ENCODE data around the gene PDZD2. TPM values are rescaled to one million over a fixed set of nuclear protein-coding genes. Genes with fewer than 3 reads are reported as not detected.

Gene PDZD2
- total and polyA plus RNA-seq, 8 donors, result under 0.01 to 61.3 (median 5.8) TPM

DNA sequence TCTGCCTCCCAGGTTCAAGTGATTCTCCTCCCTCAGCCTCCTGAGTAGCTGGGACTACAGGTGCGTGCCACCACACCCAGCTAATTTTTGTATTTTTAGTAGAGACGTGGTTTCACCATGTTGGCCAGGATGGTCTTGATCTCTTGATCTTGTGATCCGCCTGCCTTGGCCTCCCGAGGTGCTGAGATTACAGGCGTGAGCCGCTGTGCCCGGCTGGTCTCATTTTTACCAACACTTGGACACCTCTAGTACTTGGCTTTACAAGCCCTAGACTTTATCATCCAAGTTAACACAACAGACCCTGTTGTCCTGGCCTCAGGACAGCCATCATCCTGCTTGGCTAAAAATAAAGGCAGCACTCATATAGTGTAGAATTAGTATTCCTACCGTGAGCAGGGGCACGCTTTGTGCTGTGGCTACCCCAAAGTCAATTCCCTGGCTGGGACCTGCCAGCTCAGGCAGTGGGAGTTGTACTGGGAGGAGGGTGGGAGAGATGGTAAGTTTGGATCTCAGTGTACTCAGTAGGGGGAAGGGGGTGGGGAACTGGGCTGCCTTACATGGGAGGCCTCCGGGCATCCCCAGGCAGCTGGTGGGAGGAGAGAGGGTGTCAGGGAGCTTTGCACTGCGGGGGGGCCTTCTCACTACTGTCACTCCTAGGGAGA is 6.6 kb downstream of the PDZD2 start:
- Histone ChIP-seq H3K27me3 (peaks cover 0 to 4% (median 0%) of the 10 kb centered on the region in 3 donors), H3K4me3 (no peak overlapping the region), H3K27ac (no peak overlapping the region), H3K36me3 (no peaks in the 10 kb centered on the region), H3K9me3 (no peaks in the 10 kb centered on the region), H3K4me1 (no peaks in the 10 kb centered on the region)
- TF ChIP-seq POLR2AphosphoS5 (IDR thresholded peaks at IDR 0.05), result no peak
- TF ChIP-seq, protein P1, sequence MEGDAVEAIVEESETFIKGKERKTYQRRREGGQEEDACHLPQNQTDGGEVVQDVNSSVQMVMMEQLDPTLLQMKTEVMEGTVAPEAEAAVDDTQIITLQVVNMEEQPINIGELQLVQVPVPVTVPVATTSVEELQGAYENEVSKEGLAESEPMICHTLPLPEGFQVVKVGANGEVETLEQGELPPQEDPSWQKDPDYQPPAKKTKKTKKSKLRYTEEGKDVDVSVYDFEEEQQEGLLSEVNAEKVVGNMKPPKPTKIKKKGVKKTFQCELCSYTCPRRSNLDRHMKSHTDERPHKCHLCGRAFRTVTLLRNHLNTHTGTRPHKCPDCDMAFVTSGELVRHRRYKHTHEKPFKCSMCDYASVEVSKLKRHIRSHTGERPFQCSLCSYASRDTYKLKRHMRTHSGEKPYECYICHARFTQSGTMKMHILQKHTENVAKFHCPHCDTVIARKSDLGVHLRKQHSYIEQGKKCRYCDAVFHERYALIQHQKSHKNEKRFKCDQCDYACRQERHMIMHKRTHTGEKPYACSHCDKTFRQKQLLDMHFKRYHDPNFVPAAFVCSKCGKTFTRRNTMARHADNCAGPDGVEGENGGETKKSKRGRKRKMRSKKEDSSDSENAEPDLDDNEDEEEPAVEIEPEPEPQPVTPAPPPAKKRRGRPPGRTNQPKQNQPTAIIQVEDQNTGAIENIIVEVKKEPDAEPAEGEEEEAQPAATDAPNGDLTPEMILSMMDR (IDR thresholded peaks at IDR 0.05), result no peak
- TF ChIP-seq EP300 (IDR thresholded peaks at IDR 0.05), result no peak
- TF ChIP-seq POLR2A (IDR thresholded peaks at IDR 0.05), result no peak
- intact Hi-C loops (cut with DNase I; ENCODE audit: low total_unique reads), result no loop called here
- DNase-seq, result no peak
- 73 to 77% (median 75%) methylated on average over 11 of the region's 11 CpGs for WGBS, 5 donors

DNA sequence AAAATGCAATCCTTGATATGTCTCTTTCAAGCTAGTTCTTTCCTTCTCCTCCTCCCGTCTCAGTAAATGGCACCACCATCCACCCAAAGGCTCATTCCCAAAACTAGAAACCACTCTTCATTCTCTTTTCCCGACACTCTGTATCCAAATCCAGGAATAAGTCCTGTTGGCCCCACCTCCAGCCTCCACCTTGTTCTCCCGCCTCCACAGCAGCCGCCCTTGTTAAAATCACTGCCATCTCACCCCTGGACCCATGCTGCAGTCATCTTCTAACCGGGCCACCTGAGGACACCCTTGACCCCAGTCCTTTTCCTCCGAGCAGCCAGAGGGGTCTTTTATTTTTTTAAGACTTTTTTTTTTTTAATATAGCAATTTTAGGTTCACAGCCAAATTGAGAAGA is 9.4 kb downstream of the PDZD2 start:
- DNase-seq, result no peak
- intact Hi-C loops (cut with DNase I; ENCODE audit: low total_unique reads), result no loop called here
- WGBS, 5 donors, result 85 to 94% (median 92%) methylated on average over 6 of the region's 6 CpGs
- H3K9me3 ChIP-seq, result no peaks in the 10 kb centered on the region
- no peak for TF ChIP-seq POLR2A (IDR thresholded peaks at IDR 0.05)
- TF ChIP-seq, protein P1 (IDR thresholded peaks at IDR 0.05), result no peak
- no peak for TF ChIP-seq EP300 (IDR thresholded peaks at IDR 0.05)
- no peak for TF ChIP-seq POLR2AphosphoS5 (IDR thresholded peaks at IDR 0.05)
- no peaks in the 10 kb centered on the region for H3K27me3 ChIP-seq
- no peaks in the 10 kb centered on the region for H3K4me1 ChIP-seq
- H3K4me3 ChIP-seq, result no peak overlapping the region
- no peaks in the 10 kb centered on the region for H3K36me3 ChIP-seq
- H3K27ac ChIP-seq, result no peak overlapping the region

DNA sequence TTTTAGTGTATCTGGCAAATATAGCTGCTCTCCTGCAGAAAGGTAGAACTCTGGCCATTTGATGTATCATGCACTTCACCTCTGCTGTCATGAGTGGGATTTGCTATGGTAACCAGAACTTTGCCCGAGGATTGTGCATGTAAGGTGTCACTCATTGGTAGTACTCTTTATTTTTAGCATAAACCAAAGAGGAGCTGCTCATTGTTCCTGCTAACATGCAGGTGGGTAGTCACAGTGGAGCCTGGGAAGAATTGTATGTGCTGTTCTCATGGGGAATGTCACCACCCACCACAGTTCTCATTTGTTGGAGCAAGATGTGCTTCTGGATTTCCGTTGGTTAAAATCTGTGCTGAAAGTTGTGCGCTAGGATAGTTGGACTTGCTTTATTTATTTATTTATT is 12.3 kb downstream of the PDZD2 start:
- no peak overlapping the region for H3K4me3 ChIP-seq
- no peaks in the 10 kb centered on the region for H3K9me3 ChIP-seq
- 90 to 97% (median 92%) methylated on average over 3 of the region's 3 CpGs for whole genome bisulfite sequencing, 5 donors
- no peak overlapping the region for H3K27ac ChIP-seq
- DNase-seq, result no peak
- intact Hi-C loops (cut with DNase I; ENCODE audit: low total_unique reads), result no loop called here
- H3K36me3 ChIP-seq, result no peaks in the 10 kb centered on the region
- TF ChIP-seq POLR2AphosphoS5 (IDR thresholded peaks at IDR 0.05) (no peak), EP300 (IDR thresholded peaks at IDR 0.05) (no peak), POLR2A (IDR thresholded peaks at IDR 0.05) (no peak)
- TF ChIP-seq, protein P1 (IDR thresholded peaks at IDR 0.05), result no peak
- no peaks in the 10 kb centered on the region for H3K27me3 ChIP-seq
- H3K4me1 ChIP-seq, result no peaks in the 10 kb centered on the region

- intact Hi-C loops (cut with DNase I; ENCODE audit: low total_unique reads), result no loop called here
- H3K4me3 ChIP-seq, result no peak overlapping the region
- no peak overlapping the region for H3K27ac ChIP-seq
- no peak for DNase-seq
- H3K36me3 ChIP-seq, result no peaks in the 10 kb centered on the region
- WGBS, 5 donors, result 90 to 96% (median 92%) methylated on average over 3 of the region's 3 CpGs
- H3K27me3 ChIP-seq, result no peaks in the 10 kb centered on the region
- no peak for TF ChIP-seq POLR2A (IDR thresholded peaks at IDR 0.05)
- no peak for TF ChIP-seq EP300 (IDR thresholded peaks at IDR 0.05)
- TF ChIP-seq POLR2AphosphoS5 (IDR thresholded peaks at IDR 0.05), result no peak
- TF ChIP-seq, protein P1 (IDR thresholded peaks at IDR 0.05), result no peak
- H3K4me1 ChIP-seq, result no peaks in the 10 kb centered on the region
- no peaks in the 10 kb centered on the region for H3K9me3 ChIP-seq
Measured at GRCh38 chr5:31655491-31655890, 16.6 kb downstream of the PDZD2 start.

All from stomach (tissue), 9 donors.